Common myeloid progenitor, CD34-positive (primary cell): ENCODE data around the gene MTCH1.

Source experiments
- CTCF ChIA-PET: fragments of 350-600 bp; sonication (Branson Sonifier 250); formaldehyde crosslinking; loops from one replicate; lab custom pipeline; 2021; ENCODE audit warnings: antibody characterized with exemption; lab: Charles Lee
- POLR2A ChIA-PET: fragments of 350-600 bp; sonication (Branson Sonifier 250); formaldehyde crosslinking; loops from one replicate; lab custom pipeline; 2021; ENCODE audit warnings: antibody characterized with exemption; lab: Charles Lee
- DNase-seq, 3 donors: peaks; one replicate each; pipeline versions ENCODE4 v3.0.0 to v3.0.0-alpha.2; 2013
- H3K27ac ChIP-seq, 2 experiments: 1 replicate in 1 of 2; 2 replicates in 1 of 2; pipeline ENCODE4 v1.7.0; 2013; ENCODE audit warnings: inconsistent platforms in 2 of 2, low read length in 2 of 2, mild to moderate bottlenecking in 2 of 2, low read depth in 1 of 2, moderate library complexity in 1 of 2; ENCODE audit not compliant: severe bottlenecking in 2 of 2, insufficient read depth in 1 of 2, poor library complexity in 1 of 2
- H3K27me3 ChIP-seq, 5 experiments: replicated peaks in 2 of 5; 1 replicate in 3 of 5; 2 replicates in 2 of 5; pipeline versions ENCODE4 v1.6.1 to v1.7.0; 2013; ENCODE audit warnings: low read length in 4 of 5, mild to moderate bottlenecking in 2 of 5, moderate library complexity in 2 of 5, inconsistent platforms in 1 of 5; ENCODE audit not compliant: insufficient read depth in 5 of 5, control insufficient read depth in 4 of 5
- H3K36me3 ChIP-seq, 4 experiments: 1 replicate in 2 of 4; 2 replicates in 2 of 4; pipeline versions ENCODE4 v1.6.1 to v1.7.0; 2013; ENCODE audit warnings: low read length in 3 of 4, control low read depth in 1 of 4, mild to moderate bottlenecking in 1 of 4; ENCODE audit not compliant: control insufficient read depth in 4 of 4, insufficient read depth in 4 of 4
- H3K4me1 ChIP-seq, 4 experiments: 1 replicate in 3 of 4; 2 replicates in 1 of 4; pipeline versions ENCODE4 v1.6.1 to v1.7.1; 2013; ENCODE audit warnings: low read length in 3 of 4, mild to moderate bottlenecking in 3 of 4, control low read depth in 1 of 4, inconsistent platforms in 1 of 4, moderate library complexity in 1 of 4; ENCODE audit not compliant: control insufficient read depth in 4 of 4, insufficient read depth in 4 of 4; ENCODE audit errors: control extremely low read depth in 1 of 4
- H3K4me3 ChIP-seq, 7 experiments: 1 replicate in 4 of 7; 2 replicates in 3 of 7; pipeline versions ENCODE4 v1.5.1 to v1.7.0; 2013; ENCODE audit warnings: mild to moderate bottlenecking in 7 of 7, low read length in 6 of 7, moderate library complexity in 6 of 7, inconsistent platforms in 2 of 7, low read depth in 2 of 7, control low read depth in 1 of 7; ENCODE audit not compliant: insufficient read depth in 4 of 7, control insufficient read depth in 1 of 7; ENCODE audit errors: extremely low read depth in 1 of 7
- H3K9me3 ChIP-seq, 5 experiments: 1 replicate in 4 of 5; 2 replicates in 1 of 5; pipeline versions ENCODE4 v1.6.1 to v1.7.1; 2013; ENCODE audit warnings: low read length in 4 of 5, mild to moderate bottlenecking in 2 of 5, inconsistent platforms in 1 of 5, low read depth in 1 of 5, moderate library complexity in 1 of 5; ENCODE audit not compliant: control insufficient read depth in 4 of 5, insufficient read depth in 2 of 5; ENCODE audit errors: control extremely low read depth in 1 of 5
- WGBS: methylation state at CpG from one replicate; pipeline ENCODE4 v1.1.5; 2013; ENCODE audit not compliant: insufficient coverage; 5-methylcytosine and 5-hydroxymethylcytosine counted together

The MTCH1 gene

GRCh38 chr6:37005061-37005810 lies 19.2 kb upstream of the MTCH1 start, which contains the start of gene FGD2:
Gene FGD2 (plus strand): TSS chr6:37005655. CDS start chr6:37005818, 163 bp downstream.
- peaks cover 6 to 53% (median 27%) of the 10 kb centered on the region in 4 experiments for H3K4me1 ChIP-seq
- H3K27ac ChIP-seq: peak within 1 kb of the TSS in 1 of 2 experiments; percentile 10
- no peaks in the 10 kb centered on the region for H3K9me3 ChIP-seq
- peak within 1 kb of the TSS in 4 of 7 experiments; percentile 11 to 65 (median 26) for H3K4me3 ChIP-seq
- DNase-seq: peak; percentile 52 to 85 (median 85)
- H3K36me3 ChIP-seq: no peaks in the 10 kb centered on the region
- WGBS: 57% methylated on average over 6 of the region's 14 CpGs
- ChIA-PET CTCF (interaction anchor here (0.7 to 5.0 kb wide), 5 partner anchors 13 to 685 kb away, joined by 3 to 57 read pairs (median 5); no protein-coding TSS in a partner anchor), POLR2A (no interaction called here)
- H3K27me3 ChIP-seq: no peaks in the 10 kb centered on the region

GRCh38 chr6:37004044-37004980 lies 18.3 kb upstream of the MTCH1 start:
- Histone ChIP-seq H3K36me3 (no peaks in the 10 kb centered on the region), H3K27ac (no peak overlapping the region), H3K4me1 (peaks cover 6 to 51% (median 27%) of the 10 kb centered on the region in 4 experiments), H3K9me3 (no peaks in the 10 kb centered on the region), H3K27me3 (no peaks in the 10 kb centered on the region), H3K4me3 (no peak overlapping the region)
- no peak for DNase-seq
- POLR2A ChIA-PET: no interaction called here
- CTCF ChIA-PET: no interaction called here
- 92% methylated on average over 11 of the region's 11 CpGs for WGBS

- Histone ChIP-seq H3K4me1 (peaks cover 0 to 8% (median 0%) of the 10 kb centered on the region in 4 experiments), H3K36me3 (no peaks in the 10 kb centered on the region), H3K27ac (no peak overlapping the region), H3K27me3 (peaks cover 0 to 5% (median 0%) of the 10 kb centered on the region in 5 experiments), H3K4me3 (no peak overlapping the region), H3K9me3 (no peaks in the 10 kb centered on the region)
- no peak for DNase-seq
- ChIA-PET CTCF (no interaction called here), POLR2A (no interaction called here)
- WGBS: no CpG with 5 or more reads among the region's 4 CpGs
Observed at GRCh38 chr6:36999751-37000125, 13.7 kb upstream of the MTCH1 start.

GRCh38 chr6:36999061-36999750 lies 13.2 kb upstream of the MTCH1 start:
- POLR2A ChIA-PET: no interaction called here
- no peak overlapping the region for H3K27ac ChIP-seq
- 97% methylated on average over 11 of the region's 15 CpGs for WGBS
- no peaks in the 10 kb centered on the region for H3K9me3 ChIP-seq
- H3K4me3 ChIP-seq: no peak overlapping the region
- H3K4me1 ChIP-seq: peaks cover 0 to 8% (median 0%) of the 10 kb centered on the region in 4 experiments
- H3K36me3 ChIP-seq: no peaks in the 10 kb centered on the region
- CTCF ChIA-PET: interaction anchor here (0.8 kb wide), 1 partner anchor 21 kb away, joined by 4 read pairs; no protein-coding TSS in a partner anchor
- H3K27me3 ChIP-seq: peaks cover 0 to 5% (median 0%) of the 10 kb centered on the region in 5 experiments
- no peak for DNase-seq

- Histone ChIP-seq H3K9me3 (no peaks in the 10 kb centered on the region), H3K27ac (no peak overlapping the region), H3K4me1 (peaks cover 0 to 8% (median 0%) of the 10 kb centered on the region in 4 experiments), H3K27me3 (peaks cover 0 to 5% (median 0%) of the 10 kb centered on the region in 5 experiments), H3K36me3 (no peaks in the 10 kb centered on the region), H3K4me3 (no peak overlapping the region)
- ChIA-PET POLR2A (no interaction called here), CTCF (interaction anchor here (0.8 kb wide), 1 partner anchor 21 kb away, joined by 4 read pairs; no protein-coding TSS in a partner anchor)
- 91% methylated on average over 6 of the region's 8 CpGs for WGBS
- no peak for DNase-seq
Observed at GRCh38 chr6:36998723-36999038, 12.7 kb upstream of the MTCH1 start.

- DNase-seq: no peak
- no peak overlapping the region for H3K27ac ChIP-seq
- H3K4me3 ChIP-seq: no peak overlapping the region
- H3K4me1 ChIP-seq: peaks cover 0 to 8% (median 0%) of the 10 kb centered on the region in 4 experiments
- POLR2A ChIA-PET: no interaction called here
- H3K36me3 ChIP-seq: no peaks in the 10 kb centered on the region
- peaks cover 0 to 5% (median 0%) of the 10 kb centered on the region in 5 experiments for H3K27me3 ChIP-seq
- H3K9me3 ChIP-seq: no peaks in the 10 kb centered on the region
- 93% methylated on average over 16 of the region's 18 CpGs for WGBS
- CTCF ChIA-PET: interaction anchor here (0.8 to 1.1 kb wide), 2 partner anchors 20 kb away, joined by 3 to 4 read pairs; no protein-coding TSS in a partner anchor
Observed at GRCh38 chr6:36997811-36998722, 12.1 kb upstream of the MTCH1 start.
